WERI-Rb-1 (cell line): ENCODE measurements around the gene MDN1.
A peak's percentile ranks its signal among the peaks of the same experiment; 100 is the strongest.

Source experiments
- DNase-seq: peaks from one replicate; pipeline ENCODE4 v3.0.0-alpha.2; 2020
- H3K27ac ChIP-seq: fragments of 250-450 bp; sonication (Bioruptor Pico); 2 replicates; pipeline ENCODE4 v1.5.1; 2020; ENCODE audit warnings: mild to moderate bottlenecking, moderate library complexity
- H3K27me3 ChIP-seq: fragments of 250-450 bp; sonication (Bioruptor Pico); 2 replicates; pipeline ENCODE4 v1.5.1; 2021; ENCODE audit warnings: mild to moderate bottlenecking, low read depth, moderate library complexity; ENCODE audit not compliant: insufficient read depth, severe bottlenecking
- H3K36me3 ChIP-seq: fragments of 250-450 bp; sonication (Bioruptor Pico); 2 replicates; pipeline ENCODE4 v1.5.1; 2020; ENCODE audit warnings: mild to moderate bottlenecking, moderate library complexity
- H3K4me3 ChIP-seq: 2 replicates; pipeline ENCODE4 v1.5.1; 2011; ENCODE audit warnings: low read depth, mild to moderate bottlenecking, control low read depth, low read length
- H3K9me3 ChIP-seq: fragments of 250-450 bp; sonication (Bioruptor Pico); 2 replicates; pipeline ENCODE4 v1.5.1; 2021; ENCODE audit warnings: mild to moderate bottlenecking, moderate library complexity; ENCODE audit not compliant: severe bottlenecking
- TF ChIP-seq, protein P1 (sequence below): IDR thresholded peaks from 2 replicates; pipeline ENCODE4 v1.5.1; 2011; ENCODE audit warnings: low read depth, mild to moderate bottlenecking, control low read depth, inconsistent platforms, low read length

MDN1 gene, protein sequence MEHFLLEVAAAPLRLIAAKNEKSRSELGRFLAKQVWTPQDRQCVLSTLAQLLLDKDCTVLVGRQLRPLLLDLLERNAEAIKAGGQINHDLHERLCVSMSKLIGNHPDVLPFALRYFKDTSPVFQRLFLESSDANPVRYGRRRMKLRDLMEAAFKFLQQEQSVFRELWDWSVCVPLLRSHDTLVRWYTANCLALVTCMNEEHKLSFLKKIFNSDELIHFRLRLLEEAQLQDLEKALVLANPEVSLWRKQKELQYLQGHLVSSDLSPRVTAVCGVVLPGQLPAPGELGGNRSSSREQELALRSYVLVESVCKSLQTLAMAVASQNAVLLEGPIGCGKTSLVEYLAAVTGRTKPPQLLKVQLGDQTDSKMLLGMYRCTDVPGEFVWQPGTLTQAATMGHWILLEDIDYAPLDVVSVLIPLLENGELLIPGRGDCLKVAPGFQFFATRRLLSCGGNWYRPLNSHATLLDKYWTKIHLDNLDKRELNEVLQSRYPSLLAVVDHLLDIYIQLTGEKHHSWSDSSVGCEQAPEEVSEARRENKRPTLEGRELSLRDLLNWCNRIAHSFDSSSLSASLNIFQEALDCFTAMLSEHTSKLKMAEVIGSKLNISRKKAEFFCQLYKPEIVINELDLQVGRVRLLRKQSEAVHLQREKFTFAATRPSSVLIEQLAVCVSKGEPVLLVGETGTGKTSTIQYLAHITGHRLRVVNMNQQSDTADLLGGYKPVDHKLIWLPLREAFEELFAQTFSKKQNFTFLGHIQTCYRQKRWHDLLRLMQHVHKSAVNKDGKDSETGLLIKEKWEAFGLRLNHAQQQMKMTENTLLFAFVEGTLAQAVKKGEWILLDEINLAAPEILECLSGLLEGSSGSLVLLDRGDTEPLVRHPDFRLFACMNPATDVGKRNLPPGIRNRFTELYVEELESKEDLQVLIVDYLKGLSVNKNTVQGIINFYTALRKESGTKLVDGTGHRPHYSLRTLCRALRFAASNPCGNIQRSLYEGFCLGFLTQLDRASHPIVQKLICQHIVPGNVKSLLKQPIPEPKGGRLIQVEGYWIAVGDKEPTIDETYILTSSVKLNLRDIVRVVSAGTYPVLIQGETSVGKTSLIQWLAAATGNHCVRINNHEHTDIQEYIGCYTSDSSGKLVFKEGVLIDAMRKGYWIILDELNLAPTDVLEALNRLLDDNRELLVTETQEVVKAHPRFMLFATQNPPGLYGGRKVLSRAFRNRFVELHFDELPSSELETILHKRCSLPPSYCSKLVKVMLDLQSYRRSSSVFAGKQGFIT (N-terminal part only)

DNA sequence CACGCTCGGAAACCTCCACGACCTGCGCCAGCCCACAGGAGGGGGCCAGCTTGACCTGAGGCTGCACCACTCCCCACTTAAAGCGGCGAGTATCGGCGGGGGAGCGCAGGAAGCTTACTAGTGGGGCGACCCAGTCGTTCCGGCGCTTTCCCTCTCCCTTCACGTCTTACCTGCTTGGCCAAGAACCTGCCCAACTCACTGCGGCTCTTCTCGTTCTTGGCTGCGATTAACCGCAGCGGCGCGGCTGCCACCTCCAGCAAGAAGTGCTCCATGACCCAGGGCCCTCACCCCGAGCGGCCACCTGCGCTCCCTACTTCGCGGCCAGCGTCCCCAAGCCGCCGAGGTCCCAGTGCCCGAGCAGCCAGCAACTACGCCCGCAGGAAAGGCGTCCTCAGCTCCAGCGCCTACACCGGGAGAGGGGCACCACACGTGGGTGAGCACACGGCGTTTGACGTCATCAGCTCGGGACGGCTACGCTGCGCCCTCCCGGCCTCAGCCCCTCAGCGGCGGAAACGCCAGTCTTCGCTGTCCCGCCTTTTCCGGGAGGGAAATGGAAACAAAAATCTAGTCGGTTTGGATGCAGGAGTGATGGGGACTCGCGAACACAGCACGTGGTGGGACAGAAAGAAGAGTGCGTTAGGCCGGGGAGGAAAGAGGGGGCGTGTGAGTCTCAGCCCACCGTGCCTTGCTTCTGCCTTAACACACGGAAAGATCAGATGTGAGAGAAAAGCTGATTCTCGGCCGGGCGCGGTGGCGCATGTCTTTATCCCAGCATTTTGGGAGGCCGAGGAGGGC, at the start of gene MDN1:
Gene MDN1, minus strand, starts transcription at position 459 of the 795 bp plus-strand sequence. Its CDS starts 187 bp downstream, at position 272.
- TF ChIP-seq, protein P1, sequence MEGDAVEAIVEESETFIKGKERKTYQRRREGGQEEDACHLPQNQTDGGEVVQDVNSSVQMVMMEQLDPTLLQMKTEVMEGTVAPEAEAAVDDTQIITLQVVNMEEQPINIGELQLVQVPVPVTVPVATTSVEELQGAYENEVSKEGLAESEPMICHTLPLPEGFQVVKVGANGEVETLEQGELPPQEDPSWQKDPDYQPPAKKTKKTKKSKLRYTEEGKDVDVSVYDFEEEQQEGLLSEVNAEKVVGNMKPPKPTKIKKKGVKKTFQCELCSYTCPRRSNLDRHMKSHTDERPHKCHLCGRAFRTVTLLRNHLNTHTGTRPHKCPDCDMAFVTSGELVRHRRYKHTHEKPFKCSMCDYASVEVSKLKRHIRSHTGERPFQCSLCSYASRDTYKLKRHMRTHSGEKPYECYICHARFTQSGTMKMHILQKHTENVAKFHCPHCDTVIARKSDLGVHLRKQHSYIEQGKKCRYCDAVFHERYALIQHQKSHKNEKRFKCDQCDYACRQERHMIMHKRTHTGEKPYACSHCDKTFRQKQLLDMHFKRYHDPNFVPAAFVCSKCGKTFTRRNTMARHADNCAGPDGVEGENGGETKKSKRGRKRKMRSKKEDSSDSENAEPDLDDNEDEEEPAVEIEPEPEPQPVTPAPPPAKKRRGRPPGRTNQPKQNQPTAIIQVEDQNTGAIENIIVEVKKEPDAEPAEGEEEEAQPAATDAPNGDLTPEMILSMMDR = no peak
- Histone ChIP-seq H3K36me3 (peaks cover 7% of the 10 kb centered on the region; the same call in 1 of the 2 replicates), H3K27ac (peak within 1 kb of the TSS; percentile 73), H3K9me3 (no peaks in the 10 kb centered on the region), H3K27me3 (no peaks in the 10 kb centered on the region), H3K4me3 (peak within 1 kb of the TSS; percentile 93)
- DNase-seq = peak; percentile 91

DNA sequence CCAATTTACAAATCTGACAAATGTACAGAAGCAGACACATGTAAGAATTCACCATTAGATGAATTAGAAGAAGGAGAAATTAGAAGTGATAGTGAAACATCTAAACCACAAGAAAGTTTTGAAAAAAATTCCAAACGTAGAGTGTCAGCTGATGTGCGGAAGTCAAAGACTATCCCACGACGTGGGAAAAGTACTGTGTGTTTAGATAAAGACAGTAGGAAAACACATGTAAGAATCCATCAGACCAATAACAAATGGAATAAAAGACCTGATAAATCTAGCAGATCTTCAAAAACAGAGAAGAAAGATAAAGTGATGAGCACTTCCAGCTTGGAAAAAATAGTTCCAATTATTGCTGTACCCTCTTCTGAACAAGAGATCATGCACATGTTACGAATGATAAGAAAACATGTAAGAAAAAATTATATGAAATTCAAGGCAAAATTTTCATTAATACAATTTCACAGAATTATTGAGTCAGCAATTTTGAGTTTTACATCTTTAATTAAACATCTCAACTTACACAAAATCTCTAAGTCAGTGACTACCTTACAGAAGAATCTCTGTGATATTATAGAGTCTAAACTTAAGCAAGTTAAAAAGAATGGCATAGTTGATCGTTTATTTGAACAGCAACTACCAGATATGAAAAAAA, 46.6 kb upstream of the MDN1 start:
- peaks cover 97% of the 10 kb centered on the region for H3K36me3 ChIP-seq
- no peaks in the 10 kb centered on the region for H3K27me3 ChIP-seq
- no peak overlapping the region for H3K27ac ChIP-seq
- H3K9me3 ChIP-seq = no peaks in the 10 kb centered on the region
- TF ChIP-seq, protein P1 = no peak
- H3K4me3 ChIP-seq = no peak overlapping the region
- no peak for DNase-seq

DNA sequence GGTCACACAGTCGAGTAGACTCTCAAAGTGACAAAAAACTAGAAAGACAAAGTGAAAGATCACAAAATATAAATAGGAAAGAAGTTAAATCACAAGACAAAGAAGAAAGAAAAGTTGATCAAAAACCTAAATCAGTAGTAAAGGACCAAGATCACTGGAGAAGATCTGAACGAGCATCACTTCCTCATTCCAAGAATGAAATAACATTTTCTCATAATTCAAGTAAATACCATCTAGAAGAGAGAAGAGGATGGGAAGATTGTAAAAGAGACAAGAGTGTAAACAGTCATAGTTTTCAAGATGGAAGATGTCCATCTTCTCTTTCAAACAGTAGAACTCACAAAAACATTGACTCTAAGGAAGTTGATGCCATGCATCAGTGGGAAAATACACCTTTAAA, 43.1 kb upstream of the MDN1 start:
- TF ChIP-seq, protein P1 = no peak
- no peak for DNase-seq
- Histone ChIP-seq H3K4me3 (no peak overlapping the region), H3K27ac (no peak overlapping the region), H3K36me3 (peaks cover 96% of the 10 kb centered on the region), H3K9me3 (no peaks in the 10 kb centered on the region), H3K27me3 (no peaks in the 10 kb centered on the region)

DNA sequence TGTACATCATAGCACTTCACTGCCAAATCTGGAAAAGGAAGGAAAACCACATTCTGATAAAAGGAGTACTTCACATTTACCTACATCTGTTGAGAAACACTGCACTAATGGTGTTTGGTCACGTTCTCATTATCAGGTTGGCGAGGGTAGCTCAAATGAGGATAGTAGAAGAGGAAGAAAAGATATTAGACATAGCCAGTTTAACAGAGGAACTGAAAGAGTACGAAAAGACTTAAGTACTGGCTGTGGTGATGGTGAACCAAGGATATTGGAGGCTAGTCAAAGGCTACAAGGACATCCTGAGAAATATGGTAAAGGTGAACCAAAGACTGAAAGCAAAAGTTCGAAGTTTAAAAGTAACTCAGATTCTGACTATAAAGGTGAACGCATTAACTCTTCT, 42.7 kb upstream of the MDN1 start:
- TF ChIP-seq, protein P1 = no peak
- Histone ChIP-seq H3K4me3 (no peak overlapping the region), H3K36me3 (peaks cover 96% of the 10 kb centered on the region), H3K27ac (no peak overlapping the region), H3K27me3 (no peaks in the 10 kb centered on the region), H3K9me3 (no peaks in the 10 kb centered on the region)
- DNase-seq = no peak

DNA sequence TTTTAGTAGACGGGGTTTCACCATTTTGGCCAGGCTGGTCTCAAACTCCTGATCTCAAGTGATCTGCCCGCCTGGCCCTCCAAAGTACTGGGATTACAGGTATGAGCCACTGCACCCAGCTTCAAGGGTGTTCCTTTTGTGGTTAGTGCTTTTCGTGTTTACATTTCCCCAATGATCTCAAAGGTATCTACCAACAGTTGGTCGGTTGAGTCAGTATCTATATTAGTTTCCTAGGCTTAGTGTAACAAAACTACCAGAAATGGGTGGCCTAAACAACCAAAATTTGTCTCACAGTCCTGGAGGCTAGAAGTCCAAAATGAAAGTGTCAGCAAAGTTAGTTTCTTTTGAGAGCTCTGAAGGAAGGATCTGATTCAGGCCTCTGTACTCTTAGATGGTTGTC, 40.1 kb upstream of the MDN1 start:
- Histone ChIP-seq H3K27me3 (no peaks in the 10 kb centered on the region), H3K36me3 (peaks cover 94% of the 10 kb centered on the region), H3K27ac (no peak overlapping the region), H3K4me3 (no peak overlapping the region), H3K9me3 (no peaks in the 10 kb centered on the region)
- TF ChIP-seq, protein P1 = no peak
- no peak for DNase-seq
